Measurements from ENCODE around the gene MOGAT1.

Gene MOGAT1

GRCh38 chr2:222673273-222673672, 1.8 kb downstream of the MOGAT1 start:
- in situ Hi-C loops (cut with HindIII; ENCODE audit: low pct_ligation_motif_present, low sequenced_read_pairs), result no loop called here

GRCh38 chr2:222673883-222674282, 2.4 kb downstream of the MOGAT1 start:
- H3K36me3 ChIP-seq (replicated peaks), result no peaks in the 10 kb centered on the region
- H3K27ac ChIP-seq, result no peak overlapping the region
- no peak for TF ChIP-seq CTCF (IDR thresholded peaks at IDR 0.05; ENCODE audit: low read depth, low read length, missing control alignments)
- no peak overlapping the region for H3K4me3 ChIP-seq (ENCODE audit: low read depth, low read length)
- DNase-seq, result no peak
- H3K27me3 ChIP-seq (replicated peaks), result peaks cover 3% of the 10 kb centered on the region
- in situ Hi-C loops (cut with HindIII; ENCODE audit: low pct_ligation_motif_present, low sequenced_read_pairs), result no loop called here

More at GRCh38 chr2:222673273-222673672, 1.8 kb downstream of the MOGAT1 start:
- H3K27me3 ChIP-seq (replicated peaks), result peaks cover 3% of the 10 kb centered on the region
- no peak overlapping the region for H3K4me3 ChIP-seq (ENCODE audit: low read depth, low read length)
- no peak for TF ChIP-seq CTCF (IDR thresholded peaks at IDR 0.05; ENCODE audit: low read depth, low read length, missing control alignments)
- DNase-seq, result no peak
- no peaks in the 10 kb centered on the region for H3K36me3 ChIP-seq (replicated peaks)
- H3K27ac ChIP-seq, result no peak overlapping the region

GRCh38 chr2:222677981-222678380, 6.5 kb downstream of the MOGAT1 start:
- Histone ChIP-seq H3K36me3 (replicated peaks) (no peaks in the 10 kb centered on the region), H3K4me3 (ENCODE audit: low read depth, low read length) (no peak overlapping the region), H3K27ac (no peak overlapping the region), H3K27me3 (replicated peaks) (no peaks in the 10 kb centered on the region)
- TF ChIP-seq CTCF (IDR thresholded peaks at IDR 0.05; ENCODE audit: low read depth, low read length, missing control alignments), result peak; percentile 49
- in situ Hi-C loops (cut with HindIII; ENCODE audit: low pct_ligation_motif_present, low sequenced_read_pairs), result no loop called here
- peak; percentile 14 for DNase-seq

DNA sequence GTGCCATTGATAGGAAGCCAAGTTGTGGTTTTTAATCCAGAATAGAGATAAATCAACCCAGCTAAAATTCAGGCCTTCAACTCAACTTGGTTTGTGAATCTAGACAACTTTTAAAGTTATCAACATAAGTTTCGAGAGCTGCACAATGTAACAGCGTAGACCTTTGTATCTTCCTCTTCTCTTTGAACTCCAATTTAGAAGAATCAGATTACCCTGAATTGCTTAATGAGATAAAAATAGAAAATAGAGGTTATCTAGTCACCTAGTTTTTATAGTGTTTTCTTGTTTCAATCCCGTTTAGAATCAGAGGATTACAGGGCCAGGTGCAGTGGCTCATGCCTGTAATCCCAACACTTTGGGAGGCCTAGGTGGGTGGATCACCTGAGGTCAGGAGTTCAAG, 12.3 kb downstream of the MOGAT1 start:
- Histone ChIP-seq H3K36me3 (replicated peaks) (no peaks in the 10 kb centered on the region), H3K27ac (no peak overlapping the region), H3K4me3 (ENCODE audit: low read depth, low read length) (no peak overlapping the region), H3K27me3 (replicated peaks) (no peaks in the 10 kb centered on the region)
- in situ Hi-C loops (cut with HindIII; ENCODE audit: low pct_ligation_motif_present, low sequenced_read_pairs), result no loop called here
- no peak for TF ChIP-seq CTCF (IDR thresholded peaks at IDR 0.05; ENCODE audit: low read depth, low read length, missing control alignments)
- DNase-seq, result no peak

DNA sequence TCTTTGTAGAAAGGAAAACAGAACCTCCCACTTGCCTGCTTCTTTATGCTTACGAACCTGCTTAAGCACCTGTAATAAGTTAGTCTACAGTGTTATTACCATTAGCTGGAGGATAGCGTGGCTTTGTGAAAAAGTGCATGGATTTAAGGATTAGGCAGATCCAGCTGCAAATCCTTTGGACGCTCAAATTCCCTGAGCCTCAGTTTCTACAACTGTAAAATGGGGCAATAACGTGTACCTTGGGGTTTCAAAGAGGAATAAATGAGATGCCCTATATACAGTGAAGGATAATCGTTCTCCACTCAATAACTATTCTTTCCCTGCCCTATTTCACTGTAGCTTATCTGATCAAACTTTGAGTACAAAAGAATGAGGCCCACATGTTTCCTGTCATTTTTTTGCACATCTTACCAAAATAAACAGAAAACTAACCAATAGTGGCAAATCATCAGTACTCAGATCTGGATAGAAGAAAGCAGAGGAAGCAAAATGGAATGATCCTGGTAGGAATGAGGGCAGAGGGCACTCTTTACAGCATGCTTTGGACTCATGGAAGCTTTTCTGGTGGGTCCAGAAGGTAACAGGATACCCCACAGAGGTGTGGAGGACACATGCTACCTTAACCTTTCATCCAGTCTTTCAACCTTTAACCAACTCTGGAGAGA, 14.8 kb downstream of the MOGAT1 start:
- no peak for TF ChIP-seq CTCF (IDR thresholded peaks at IDR 0.05; ENCODE audit: low read depth, low read length, missing control alignments)
- in situ Hi-C loops (cut with HindIII; ENCODE audit: low pct_ligation_motif_present, low sequenced_read_pairs), result no loop called here
- no peak for DNase-seq
- Histone ChIP-seq H3K27ac (no peak overlapping the region), H3K36me3 (replicated peaks) (no peaks in the 10 kb centered on the region), H3K27me3 (replicated peaks) (no peaks in the 10 kb centered on the region), H3K4me3 (ENCODE audit: low read depth, low read length) (no peak overlapping the region)

DNA sequence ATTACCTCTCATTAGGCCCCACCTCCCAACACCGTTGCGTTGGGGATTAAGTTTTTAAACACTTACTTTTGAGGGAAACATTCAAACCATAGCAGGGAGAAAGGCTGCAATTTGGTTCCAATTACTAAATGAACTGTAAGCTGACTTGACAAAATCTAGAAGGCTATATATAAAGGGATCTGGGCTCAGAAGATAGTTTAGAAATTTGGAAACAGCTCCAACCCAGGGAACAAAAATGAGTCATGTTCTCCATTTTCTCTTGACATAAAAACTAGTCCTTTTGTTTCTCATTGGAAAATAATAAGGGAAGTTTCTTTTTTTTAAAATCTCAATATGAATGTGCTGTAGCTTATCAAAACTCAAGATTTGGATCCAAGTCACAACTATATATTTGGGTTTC, 17.5 kb downstream of the MOGAT1 start:
- Histone ChIP-seq H3K36me3 (replicated peaks) (no peaks in the 10 kb centered on the region), H3K27ac (no peak overlapping the region), H3K27me3 (replicated peaks) (no peaks in the 10 kb centered on the region), H3K4me3 (ENCODE audit: low read depth, low read length) (no peak overlapping the region)
- no peak for DNase-seq
- TF ChIP-seq CTCF (IDR thresholded peaks at IDR 0.05; ENCODE audit: low read depth, low read length, missing control alignments), result no peak
- in situ Hi-C loops (cut with HindIII; ENCODE audit: low pct_ligation_motif_present, low sequenced_read_pairs), result no loop called here
